OCI-LY3 (cell line): Measurements from ENCODE around the gene NEDD4L.
A peak's percentile ranks its signal among the peaks of the same experiment; 100 is the strongest.

Source experiments
- H2AFZ ChIP-seq: fragments of 200-600, 300-600 bp; shearing (Covaris generic); 2 replicates; pipeline ENCODE4 v1.6.0; 2014; ENCODE audit warnings: antibody characterized with exemption, low read depth, low read length
- H3K27ac ChIP-seq: fragments of 200-600, 300-600 bp; sonication (generic); 2 replicates; pipeline ENCODE4 v1.5.1; 2014; ENCODE audit warnings: mild to moderate bottlenecking, low read length, moderate library complexity, mixed read lengths
- H3K27me3 ChIP-seq: fragments of 200-600, 300-600 bp; sonication (generic); 2 replicates; pipeline ENCODE4 v1.6.1; 2014; ENCODE audit warnings: low read depth, low read length, mixed read lengths
- H3K36me3 ChIP-seq: fragments of 200-600, 300-600 bp; sonication (generic); replicated peaks from 2 replicates; pipeline ENCODE3; 2014; ENCODE audit warnings: low read depth, low read length, mixed read lengths
- H3K4me1 ChIP-seq: fragments of 300-600, 200-600 bp; sonication (generic); 2 replicates; pipeline ENCODE4 v1.6.1; 2014; ENCODE audit warnings: low read length, mixed read lengths
- H3K4me2 ChIP-seq: fragments of 200-600, 300-600 bp; sonication (generic); 2 replicates; pipeline ENCODE4 v1.6.1; 2014; ENCODE audit warnings: low read length, mixed read lengths
- H3K4me3 ChIP-seq: fragments of 300-600, 200-600 bp; sonication (generic); 2 replicates; pipeline ENCODE4 v1.5.1; 2014; ENCODE audit warnings: antibody characterized with exemption, mild to moderate bottlenecking, low read length, moderate library complexity
- H3K79me2 ChIP-seq: fragments of 300-600, 200-600 bp; shearing (Covaris generic); 2 replicates; pipeline ENCODE4 v1.6.1; 2014; ENCODE audit warnings: mild to moderate bottlenecking, low read length, mixed read lengths
- H3K9ac ChIP-seq: fragments of 300-600, 200-600 bp; shearing (Covaris generic); 2 replicates; pipeline ENCODE4 v1.6.0; 2014; ENCODE audit warnings: mild to moderate bottlenecking, low read length, moderate library complexity
- H3K9me3 ChIP-seq: fragments of 200-600, 300-600 bp; shearing (Covaris generic); 2 replicates; pipeline ENCODE4 v1.6.1; 2014; ENCODE audit warnings: low read length, mixed read lengths; ENCODE audit not compliant: insufficient read depth
- H4K20me1 ChIP-seq: fragments of 200-600, 300-600 bp; sonication (generic); 2 replicates; pipeline ENCODE4 v1.6.1; 2016; ENCODE audit warnings: low read length, mixed read lengths; ENCODE audit not compliant: insufficient read depth
- EZH2phosphoT487 ChIP-seq: fragments of 200-600 bp; shearing (Covaris generic); IDR thresholded peaks from 2 replicates; pipeline ENCODE4 v1.6.1; 2018; ENCODE audit warnings: antibody characterized with exemption, mixed run types, low read depth
- TF ChIP-seq, protein P1 (sequence below): fragments of 200-600, 300-600 bp; sonication (generic); IDR thresholded peaks from 2 replicates; pipeline ENCODE4 v1.5.1; 2014; ENCODE audit warnings: antibody characterized with exemption, low read length, low read depth

Gene NEDD4L

DNA sequence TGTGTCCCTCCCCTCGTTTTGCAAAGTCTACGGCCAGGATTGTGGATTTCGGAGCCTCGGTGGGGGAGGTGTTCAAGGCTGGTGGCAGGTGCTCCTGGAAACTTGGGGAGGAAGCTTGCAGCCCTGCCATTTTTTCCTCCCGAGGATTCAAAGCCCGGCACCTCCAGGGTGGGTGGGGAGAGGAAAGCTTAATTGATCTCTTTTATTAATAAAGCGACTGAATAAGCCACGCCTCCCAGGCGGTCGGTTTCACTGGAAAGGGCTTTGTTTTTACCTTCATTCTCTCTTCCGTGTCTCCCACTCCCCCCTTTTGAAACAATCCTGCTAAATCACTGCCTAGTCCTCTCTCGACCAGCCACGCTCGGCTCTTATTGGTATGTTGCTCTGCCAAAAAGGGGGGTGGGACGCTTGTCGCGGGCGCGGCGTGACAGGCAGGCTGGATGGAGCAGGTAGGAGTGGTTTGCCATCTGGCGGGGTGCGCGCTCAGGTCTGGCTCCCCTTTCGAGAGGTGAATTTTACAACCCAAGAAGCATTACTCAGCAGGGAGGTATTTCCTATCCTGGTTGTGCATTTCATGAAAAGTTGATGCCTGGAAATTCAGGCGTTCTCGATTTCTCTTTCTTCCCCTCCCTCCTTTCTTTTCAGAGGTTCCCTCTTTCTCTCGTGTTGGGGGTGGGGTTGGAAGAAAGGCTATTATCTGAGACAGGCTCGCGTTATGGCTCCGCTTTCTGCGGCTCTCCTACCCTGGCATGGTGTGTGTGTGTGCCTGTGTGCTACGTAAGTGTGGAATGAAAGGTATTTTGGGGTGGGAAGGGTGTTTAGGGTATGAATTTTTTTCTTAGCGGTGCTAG, 1.4 kb downstream of the NEDD4L start:
- Histone ChIP-seq H3K27ac (peak overlapping the region; percentile 66; the same call in 1 of the 2 replicates), H3K79me2 (peaks cover 55% of the 10 kb centered on the region), H4K20me1 (peaks cover 35% of the 10 kb centered on the region), H3K4me3 (peak overlapping the region; percentile 82), H3K4me1 (peaks cover 30% of the 10 kb centered on the region), H3K9ac (peak overlapping the region; percentile 73), H3K27me3 (no peaks in the 10 kb centered on the region), H3K36me3 (no peaks in the 10 kb centered on the region), H3K4me2 (peak overlapping the region; percentile 81), H2AFZ (peak overlapping the region; percentile 3; the same call in 1 of the 2 replicates), H3K9me3 (no peaks in the 10 kb centered on the region)
- TF ChIP-seq, protein P1, sequence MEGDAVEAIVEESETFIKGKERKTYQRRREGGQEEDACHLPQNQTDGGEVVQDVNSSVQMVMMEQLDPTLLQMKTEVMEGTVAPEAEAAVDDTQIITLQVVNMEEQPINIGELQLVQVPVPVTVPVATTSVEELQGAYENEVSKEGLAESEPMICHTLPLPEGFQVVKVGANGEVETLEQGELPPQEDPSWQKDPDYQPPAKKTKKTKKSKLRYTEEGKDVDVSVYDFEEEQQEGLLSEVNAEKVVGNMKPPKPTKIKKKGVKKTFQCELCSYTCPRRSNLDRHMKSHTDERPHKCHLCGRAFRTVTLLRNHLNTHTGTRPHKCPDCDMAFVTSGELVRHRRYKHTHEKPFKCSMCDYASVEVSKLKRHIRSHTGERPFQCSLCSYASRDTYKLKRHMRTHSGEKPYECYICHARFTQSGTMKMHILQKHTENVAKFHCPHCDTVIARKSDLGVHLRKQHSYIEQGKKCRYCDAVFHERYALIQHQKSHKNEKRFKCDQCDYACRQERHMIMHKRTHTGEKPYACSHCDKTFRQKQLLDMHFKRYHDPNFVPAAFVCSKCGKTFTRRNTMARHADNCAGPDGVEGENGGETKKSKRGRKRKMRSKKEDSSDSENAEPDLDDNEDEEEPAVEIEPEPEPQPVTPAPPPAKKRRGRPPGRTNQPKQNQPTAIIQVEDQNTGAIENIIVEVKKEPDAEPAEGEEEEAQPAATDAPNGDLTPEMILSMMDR: peak; percentile 43
- no peak for TF ChIP-seq EZH2phosphoT487

- no peak overlapping the region for H3K27ac ChIP-seq
- no peaks in the 10 kb centered on the region for H3K9me3 ChIP-seq
- H3K4me3 ChIP-seq: peak overlapping the region; percentile 82
- no peaks in the 10 kb centered on the region for H3K36me3 ChIP-seq
- H3K27me3 ChIP-seq: no peaks in the 10 kb centered on the region
- H3K4me1 ChIP-seq: peaks cover 30% of the 10 kb centered on the region
- peaks cover 61% of the 10 kb centered on the region for H3K79me2 ChIP-seq
- peak overlapping the region; percentile 73 for H3K9ac ChIP-seq
- peaks cover 35% of the 10 kb centered on the region for H4K20me1 ChIP-seq
- H2AFZ ChIP-seq: no peak overlapping the region
- no peak for TF ChIP-seq EZH2phosphoT487
- TF ChIP-seq, protein P1: no peak
- peak overlapping the region; percentile 81 for H3K4me2 ChIP-seq
These were observed 2.2 kb downstream of the NEDD4L start for GRCh38 chr18:58046093-58046793.

DNA sequence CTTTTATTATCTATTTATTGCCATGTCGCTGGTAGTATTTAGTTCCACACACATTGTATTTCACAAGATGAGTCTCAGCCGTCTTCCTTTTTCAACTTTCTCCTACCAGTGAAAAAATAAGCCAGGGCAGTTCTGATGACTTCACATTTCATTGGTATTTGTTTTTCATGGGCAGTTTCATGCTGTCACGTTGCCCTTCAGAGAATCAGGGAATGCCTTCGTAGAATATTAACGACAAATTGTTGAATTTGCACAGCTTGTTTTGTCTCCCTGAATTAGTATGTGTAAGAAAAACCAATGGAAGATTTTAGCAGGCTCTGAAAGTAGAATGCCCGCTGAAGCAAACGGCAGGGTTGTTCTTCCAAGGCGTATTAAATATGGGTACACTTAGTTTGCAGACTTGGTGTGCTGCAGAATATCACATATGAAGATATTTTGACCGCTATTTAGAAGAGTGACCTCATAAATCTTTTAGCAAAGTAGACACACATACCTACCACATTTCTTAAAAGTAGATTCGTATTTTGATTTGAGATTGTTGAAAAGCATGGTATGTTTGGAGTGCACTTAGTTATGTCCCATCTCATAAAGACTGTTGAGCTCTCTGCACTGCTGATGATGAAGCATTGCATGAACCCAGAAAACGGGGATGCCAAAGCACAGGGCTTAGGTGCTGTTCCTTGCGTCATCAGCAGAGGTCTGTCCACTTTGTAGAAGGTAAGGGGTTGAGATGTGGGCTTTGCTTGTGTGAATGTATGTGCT, 2.9 kb downstream of the NEDD4L start:
- H3K4me2 ChIP-seq: peak overlapping the region; percentile 81; the same call in 1 of the 2 replicates
- no peak for TF ChIP-seq EZH2phosphoT487
- TF ChIP-seq, protein P1: peak; percentile 34

More for the DNA sequence above, 2.9 kb downstream of the NEDD4L start:
- Histone ChIP-seq H2AFZ (no peak overlapping the region), H3K9me3 (no peaks in the 10 kb centered on the region), H3K4me3 (no peak overlapping the region), H4K20me1 (peaks cover 36% of the 10 kb centered on the region), H3K36me3 (no peaks in the 10 kb centered on the region), H3K4me1 (peaks cover 31% of the 10 kb centered on the region), H3K27ac (no peak overlapping the region), H3K27me3 (no peaks in the 10 kb centered on the region), H3K79me2 (peaks cover 64% of the 10 kb centered on the region), H3K9ac (no peak overlapping the region)
